ENCODE results near the gene OLR1.
A peak's percentile ranks its signal among the peaks of the same experiment; 100 is the strongest.
"Not testable (repeated sequence)": the region's sequence is repeated elsewhere in the genome, so short reads cannot be mapped to it uniquely, and the experiment has no call there.

Gene OLR1

GRCh38 chr12:10190558-10191388, 18.8 kb upstream of the OLR1 start:
- peak; percentile 43 for DNase-seq

- no peak for DNase-seq
These were observed 17.7 kb upstream of the OLR1 start for GRCh38 chr12:10189653-10190052.

- DNase-seq: not testable (repeated sequence)
These were observed 15.0 kb upstream of the OLR1 start for GRCh38 chr12:10186958-10187357.

- no peak for DNase-seq
These were observed 14.4 kb upstream of the OLR1 start for GRCh38 chr12:10186299-10186698.

GRCh38 chr12:10184261-10184843, 12.4 kb upstream of the OLR1 start:
- DNase-seq: no peak

GRCh38 chr12:10182354-10183049, 10.6 kb upstream of the OLR1 start:
- DNase-seq: no peak

- DNase-seq: no peak
These were observed 7.8 kb upstream of the OLR1 start for GRCh38 chr12:10179776-10180181.

GRCh38 chr12:10178821-10179220, 6.9 kb upstream of the OLR1 start, which contains the start of gene TMEM52B:
TMEM52B (plus strand) TSS chr12:10179032; CDS start chr12:10179575, 543 bp downstream.
- DNase-seq: no peak

- DNase-seq: no peak
These were observed 4.1 kb upstream of the OLR1 start for GRCh38 chr12:10175846-10176636.

- DNase-seq: no peak
These were observed 3.2 kb upstream of the OLR1 start for GRCh38 chr12:10174986-10175614.

GRCh38 chr12:10170216-10170615, 1.7 kb downstream of the OLR1 start:
- DNase-seq: no peak

GRCh38 chr12:10169104-10169503, 2.8 kb downstream of the OLR1 start:
- DNase-seq: no peak

GRCh38 chr12:10167599-10167998, 4.3 kb downstream of the OLR1 start:
- no peak for DNase-seq

GRCh38 chr12:10165421-10165820, 6.5 kb downstream of the OLR1 start:
- DNase-seq: no peak

- no peak for DNase-seq
These were observed 8.8 kb downstream of the OLR1 start for GRCh38 chr12:10163084-10163483.

- DNase-seq: no peak
These were observed 11.1 kb downstream of the OLR1 start for GRCh38 chr12:10160617-10161385.

- no peak for DNase-seq
These were observed 12.7 kb downstream of the OLR1 start for GRCh38 chr12:10159280-10159679.

- DNase-seq: no peak
These were observed 13.5 kb downstream of the OLR1 start for GRCh38 chr12:10158406-10158805.

- no peak for DNase-seq
These were observed 16.0 kb downstream of the OLR1 start for GRCh38 chr12:10155966-10156365.

GRCh38 chr12:10154145-10154496, 17.8 kb downstream of the OLR1 start:
- DNase-seq: no peak

- peak; percentile 34 for DNase-seq
These were observed 18.4 kb downstream of the OLR1 start for GRCh38 chr12:10153271-10154144.
